ENCODE results near the gene AHNAK2.

- TF ChIP-seq ZNF350 (tag by site-specific recombination; IDR thresholded peaks at IDR 0.05) (no peak), ZFP37 (tag by site-specific recombination; IDR thresholded peaks at IDR 0.05) (no peak), ZNF311 (tag by site-specific recombination; IDR thresholded peaks at IDR 0.05; ENCODE audit: borderline replicate concordance) (no peak), KLF16 (tag by site-specific recombination; IDR thresholded peaks at IDR 0.05) (no peak), HOXA7 (CRISPR knock-in tag; IDR thresholded peaks at IDR 0.05; ENCODE audit: borderline replicate concordance) (no peak), PRDM4 (tag by site-specific recombination; IDR thresholded peaks at IDR 0.05) (no peak), ZNF621 (tag by site-specific recombination; IDR thresholded peaks at IDR 0.05) (no peak), YY1 (tag by site-specific recombination; IDR thresholded peaks at IDR 0.05) (no peak), ZNF558 (tag by site-specific recombination; IDR thresholded peaks at IDR 0.05) (no peak)
- TF ChIP-seq, protein P1, sequence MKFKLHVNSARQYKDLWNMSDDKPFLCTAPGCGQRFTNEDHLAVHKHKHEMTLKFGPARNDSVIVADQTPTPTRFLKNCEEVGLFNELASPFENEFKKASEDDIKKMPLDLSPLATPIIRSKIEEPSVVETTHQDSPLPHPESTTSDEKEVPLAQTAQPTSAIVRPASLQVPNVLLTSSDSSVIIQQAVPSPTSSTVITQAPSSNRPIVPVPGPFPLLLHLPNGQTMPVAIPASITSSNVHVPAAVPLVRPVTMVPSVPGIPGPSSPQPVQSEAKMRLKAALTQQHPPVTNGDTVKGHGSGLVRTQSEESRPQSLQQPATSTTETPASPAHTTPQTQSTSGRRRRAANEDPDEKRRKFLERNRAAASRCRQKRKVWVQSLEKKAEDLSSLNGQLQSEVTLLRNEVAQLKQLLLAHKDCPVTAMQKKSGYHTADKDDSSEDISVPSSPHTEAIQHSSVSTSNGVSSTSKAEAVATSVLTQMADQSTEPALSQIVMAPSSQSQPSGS (tag by site-specific recombination; IDR thresholded peaks at IDR 0.05; ENCODE audit: low read depth): no peak
- TF ChIP-seq, protein P2, sequence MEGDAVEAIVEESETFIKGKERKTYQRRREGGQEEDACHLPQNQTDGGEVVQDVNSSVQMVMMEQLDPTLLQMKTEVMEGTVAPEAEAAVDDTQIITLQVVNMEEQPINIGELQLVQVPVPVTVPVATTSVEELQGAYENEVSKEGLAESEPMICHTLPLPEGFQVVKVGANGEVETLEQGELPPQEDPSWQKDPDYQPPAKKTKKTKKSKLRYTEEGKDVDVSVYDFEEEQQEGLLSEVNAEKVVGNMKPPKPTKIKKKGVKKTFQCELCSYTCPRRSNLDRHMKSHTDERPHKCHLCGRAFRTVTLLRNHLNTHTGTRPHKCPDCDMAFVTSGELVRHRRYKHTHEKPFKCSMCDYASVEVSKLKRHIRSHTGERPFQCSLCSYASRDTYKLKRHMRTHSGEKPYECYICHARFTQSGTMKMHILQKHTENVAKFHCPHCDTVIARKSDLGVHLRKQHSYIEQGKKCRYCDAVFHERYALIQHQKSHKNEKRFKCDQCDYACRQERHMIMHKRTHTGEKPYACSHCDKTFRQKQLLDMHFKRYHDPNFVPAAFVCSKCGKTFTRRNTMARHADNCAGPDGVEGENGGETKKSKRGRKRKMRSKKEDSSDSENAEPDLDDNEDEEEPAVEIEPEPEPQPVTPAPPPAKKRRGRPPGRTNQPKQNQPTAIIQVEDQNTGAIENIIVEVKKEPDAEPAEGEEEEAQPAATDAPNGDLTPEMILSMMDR (tag by site-specific recombination; IDR thresholded peaks at IDR 0.05): no peak
- TF ChIP-seq, protein P3, sequence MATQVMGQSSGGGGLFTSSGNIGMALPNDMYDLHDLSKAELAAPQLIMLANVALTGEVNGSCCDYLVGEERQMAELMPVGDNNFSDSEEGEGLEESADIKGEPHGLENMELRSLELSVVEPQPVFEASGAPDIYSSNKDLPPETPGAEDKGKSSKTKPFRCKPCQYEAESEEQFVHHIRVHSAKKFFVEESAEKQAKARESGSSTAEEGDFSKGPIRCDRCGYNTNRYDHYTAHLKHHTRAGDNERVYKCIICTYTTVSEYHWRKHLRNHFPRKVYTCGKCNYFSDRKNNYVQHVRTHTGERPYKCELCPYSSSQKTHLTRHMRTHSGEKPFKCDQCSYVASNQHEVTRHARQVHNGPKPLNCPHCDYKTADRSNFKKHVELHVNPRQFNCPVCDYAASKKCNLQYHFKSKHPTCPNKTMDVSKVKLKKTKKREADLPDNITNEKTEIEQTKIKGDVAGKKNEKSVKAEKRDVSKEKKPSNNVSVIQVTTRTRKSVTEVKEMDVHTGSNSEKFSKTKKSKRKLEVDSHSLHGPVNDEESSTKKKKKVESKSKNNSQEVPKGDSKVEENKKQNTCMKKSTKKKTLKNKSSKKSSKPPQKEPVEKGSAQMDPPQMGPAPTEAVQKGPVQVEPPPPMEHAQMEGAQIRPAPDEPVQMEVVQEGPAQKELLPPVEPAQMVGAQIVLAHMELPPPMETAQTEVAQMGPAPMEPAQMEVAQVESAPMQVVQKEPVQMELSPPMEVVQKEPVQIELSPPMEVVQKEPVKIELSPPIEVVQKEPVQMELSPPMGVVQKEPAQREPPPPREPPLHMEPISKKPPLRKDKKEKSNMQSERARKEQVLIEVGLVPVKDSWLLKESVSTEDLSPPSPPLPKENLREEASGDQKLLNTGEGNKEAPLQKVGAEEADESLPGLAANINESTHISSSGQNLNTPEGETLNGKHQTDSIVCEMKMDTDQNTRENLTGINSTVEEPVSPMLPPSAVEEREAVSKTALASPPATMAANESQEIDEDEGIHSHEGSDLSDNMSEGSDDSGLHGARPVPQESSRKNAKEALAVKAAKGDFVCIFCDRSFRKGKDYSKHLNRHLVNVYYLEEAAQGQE (tag by site-specific recombination; IDR thresholded peaks at IDR 0.05): no peak
Observed at GRCh38 chr14:104968541-104969401, 9.4 kb downstream of the AHNAK2 start.

Measured in HEK293 (cell line).